ENCODE data around the gene OMA1.
"Not testable (repeated sequence)": the region's sequence is repeated elsewhere in the genome, so short reads cannot be mapped to it uniquely, and the experiment has no call there.

The OMA1 gene

DNA sequence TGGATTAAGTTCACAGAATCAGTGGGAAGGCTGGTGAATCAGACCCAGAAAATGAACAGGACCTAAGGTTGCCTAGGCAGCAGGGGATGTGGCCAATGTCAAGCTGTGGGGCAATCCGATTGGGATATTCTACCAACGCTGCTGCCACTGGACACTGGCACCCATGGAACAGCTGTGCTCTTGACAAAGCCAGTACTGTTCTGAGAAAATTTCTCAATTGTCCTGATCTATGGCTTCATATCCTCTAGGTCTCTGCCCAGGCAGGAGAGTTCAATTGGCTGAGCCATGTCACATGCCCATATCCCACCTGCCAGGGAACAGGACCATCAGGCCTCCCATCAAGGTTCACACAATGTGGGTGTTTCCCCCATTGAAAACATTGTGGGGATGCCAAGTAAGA, 24.3 kb upstream of the OMA1 start:
- Histone ChIP-seq H3K27ac (ENCODE audit: low read depth, low read length) (no peak overlapping the region), H3K4me1 (ENCODE audit: control insufficient read depth, insufficient read depth, low read length) (no peaks in the 10 kb centered on the region), H3K36me3 (ENCODE audit: control insufficient read depth, insufficient read depth, low read length) (no peaks in the 10 kb centered on the region), H3K4me3 (ENCODE audit: low read length) (no peak overlapping the region), H3K27me3 (ENCODE audit: control insufficient read depth, insufficient read depth, low read length) (no peaks in the 10 kb centered on the region), H3K9ac (ENCODE audit: low read length) (no peak overlapping the region)

DNA sequence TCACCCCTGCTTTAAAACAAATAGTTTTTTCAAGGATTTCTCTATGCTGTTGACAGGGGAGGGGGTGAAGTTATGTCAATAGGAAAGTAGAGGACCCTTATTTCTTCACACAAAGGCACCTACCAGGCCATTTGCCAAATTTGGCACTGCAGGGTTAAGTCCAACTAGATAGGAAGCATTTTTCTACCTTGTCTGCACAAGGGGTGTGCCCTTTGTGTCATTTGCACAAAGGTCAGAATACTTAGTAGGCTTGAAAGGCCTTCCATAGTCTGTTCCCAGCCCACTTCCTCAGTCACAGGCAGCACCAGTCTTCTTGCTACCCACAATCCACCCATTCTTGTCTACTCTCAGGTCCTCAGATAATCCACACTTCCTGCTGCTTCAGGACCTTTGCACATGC, 23.6 kb upstream of the OMA1 start:
- Histone ChIP-seq H3K9ac (ENCODE audit: low read length) (no peak overlapping the region), H3K4me3 (ENCODE audit: low read length) (no peak overlapping the region), H3K36me3 (ENCODE audit: control insufficient read depth, insufficient read depth, low read length) (no peaks in the 10 kb centered on the region), H3K4me1 (ENCODE audit: control insufficient read depth, insufficient read depth, low read length) (no peaks in the 10 kb centered on the region), H3K27me3 (ENCODE audit: control insufficient read depth, insufficient read depth, low read length) (no peaks in the 10 kb centered on the region), H3K27ac (ENCODE audit: low read depth, low read length) (no peak overlapping the region)

DNA sequence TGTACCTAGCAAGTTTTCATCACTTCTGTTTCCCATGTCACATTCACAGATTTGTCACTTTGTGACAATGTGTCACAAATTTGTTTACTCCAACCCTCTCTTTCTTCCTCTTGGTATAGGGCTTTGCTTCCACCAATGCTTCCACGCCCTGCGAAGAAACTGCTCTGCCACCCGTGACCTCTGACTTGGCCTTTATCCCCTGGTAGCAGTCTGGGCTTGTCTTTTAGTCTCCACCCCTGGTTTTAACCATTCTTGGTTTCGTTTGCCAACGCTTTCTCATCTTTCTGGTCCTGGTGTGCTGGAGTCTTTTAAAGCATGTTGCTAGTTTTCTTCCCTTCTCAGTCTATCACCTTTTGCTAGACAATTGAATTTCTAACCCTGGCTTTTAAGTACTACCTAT, 22.4 kb upstream of the OMA1 start:
- Histone ChIP-seq H3K4me1 (ENCODE audit: control insufficient read depth, insufficient read depth, low read length) (no peaks in the 10 kb centered on the region), H3K36me3 (ENCODE audit: control insufficient read depth, insufficient read depth, low read length) (no peaks in the 10 kb centered on the region), H3K9ac (ENCODE audit: low read length) (no peak overlapping the region), H3K4me3 (ENCODE audit: low read length) (no peak overlapping the region), H3K27ac (ENCODE audit: low read depth, low read length) (no peak overlapping the region), H3K27me3 (ENCODE audit: control insufficient read depth, insufficient read depth, low read length) (no peaks in the 10 kb centered on the region)

DNA sequence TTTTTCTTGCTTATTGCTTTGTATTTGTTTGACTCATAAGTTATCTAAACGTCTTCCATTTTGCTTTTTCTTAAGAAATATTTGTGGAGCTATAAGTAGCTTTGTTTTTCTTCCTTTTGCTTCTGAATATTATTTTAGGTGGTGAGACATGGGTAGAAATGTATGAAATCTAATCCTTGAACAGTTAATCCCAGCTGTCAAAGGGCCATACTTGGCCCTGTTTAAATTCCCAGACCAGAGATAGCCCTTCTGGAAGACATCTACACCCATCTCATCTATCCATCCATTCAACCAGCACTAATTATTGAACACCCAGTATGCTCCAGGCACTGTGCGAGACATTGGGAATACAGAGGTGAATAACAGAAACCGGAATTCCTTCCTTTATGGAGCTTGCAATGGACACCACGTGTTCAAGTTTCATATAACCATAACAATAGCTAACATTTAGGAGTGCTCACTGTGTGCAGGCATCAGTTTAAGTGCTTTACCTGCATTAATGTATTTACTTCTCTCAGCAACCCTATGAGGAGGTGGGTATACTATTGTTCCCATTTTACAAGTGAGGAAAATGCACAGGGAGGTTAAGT, 21.8 kb upstream of the OMA1 start:
- H3K4me3 ChIP-seq (ENCODE audit: low read length): no peak overlapping the region
- no peak overlapping the region for H3K27ac ChIP-seq (ENCODE audit: low read depth, low read length)
- no peak overlapping the region for H3K9ac ChIP-seq (ENCODE audit: low read length)
- H3K27me3 ChIP-seq (ENCODE audit: control insufficient read depth, insufficient read depth, low read length): no peaks in the 10 kb centered on the region
- no peaks in the 10 kb centered on the region for H3K4me1 ChIP-seq (ENCODE audit: control insufficient read depth, insufficient read depth, low read length)
- no peaks in the 10 kb centered on the region for H3K36me3 ChIP-seq (ENCODE audit: control insufficient read depth, insufficient read depth, low read length)

DNA sequence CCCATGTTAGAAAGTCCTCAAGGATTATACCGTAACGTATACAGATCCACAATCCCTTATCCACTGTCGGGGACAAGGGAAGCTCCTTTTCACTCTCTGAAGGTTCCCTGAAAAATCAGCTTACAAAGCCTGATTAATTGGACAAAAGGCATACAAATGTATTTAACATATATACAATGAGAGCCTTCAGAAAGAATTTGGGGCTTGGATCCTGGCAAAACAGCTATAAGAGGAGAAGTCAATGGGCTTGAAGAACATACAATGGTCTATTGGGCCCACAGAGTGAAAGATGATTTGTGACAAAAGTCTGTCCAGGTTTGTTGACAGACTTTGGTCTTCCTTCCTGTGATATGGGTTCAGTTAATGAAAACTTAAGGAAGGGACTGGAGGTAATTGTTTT, 19.8 kb upstream of the OMA1 start:
- no peaks in the 10 kb centered on the region for H3K4me1 ChIP-seq (ENCODE audit: control insufficient read depth, insufficient read depth, low read length)
- no peak overlapping the region for H3K4me3 ChIP-seq (ENCODE audit: low read length)
- no peak overlapping the region for H3K9ac ChIP-seq (ENCODE audit: low read length)
- H3K27me3 ChIP-seq (ENCODE audit: control insufficient read depth, insufficient read depth, low read length): no peaks in the 10 kb centered on the region
- no peak overlapping the region for H3K27ac ChIP-seq (ENCODE audit: low read depth, low read length)
- H3K36me3 ChIP-seq (ENCODE audit: control insufficient read depth, insufficient read depth, low read length): no peaks in the 10 kb centered on the region

DNA sequence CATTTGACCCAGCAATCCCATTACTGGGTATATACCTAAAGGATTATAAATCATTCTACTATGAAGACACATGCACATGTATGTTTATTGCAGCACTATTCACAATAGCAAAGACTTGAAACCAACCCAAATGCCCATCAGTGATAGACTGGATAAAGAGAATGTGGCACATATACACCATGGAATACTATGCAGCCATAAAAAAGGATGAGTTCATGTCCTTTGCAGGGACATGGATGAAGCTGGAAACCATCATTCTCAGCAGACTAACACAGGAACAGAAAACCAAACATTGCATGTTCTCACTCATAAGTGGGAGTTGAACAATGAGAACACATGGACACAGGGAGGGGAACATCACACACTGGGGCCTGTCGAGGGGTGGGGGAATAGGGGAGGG, 17.2 kb upstream of the OMA1 start:
- H3K36me3 ChIP-seq (ENCODE audit: control insufficient read depth, insufficient read depth, low read length); H3K4me1 ChIP-seq (ENCODE audit: control insufficient read depth, insufficient read depth, low read length); H3K4me3 ChIP-seq (ENCODE audit: low read length); H3K27me3 ChIP-seq (ENCODE audit: control insufficient read depth, insufficient read depth, low read length); H3K9ac ChIP-seq (ENCODE audit: low read length); H3K27ac ChIP-seq (ENCODE audit: low read depth, low read length): not testable (repeated sequence)

DNA sequence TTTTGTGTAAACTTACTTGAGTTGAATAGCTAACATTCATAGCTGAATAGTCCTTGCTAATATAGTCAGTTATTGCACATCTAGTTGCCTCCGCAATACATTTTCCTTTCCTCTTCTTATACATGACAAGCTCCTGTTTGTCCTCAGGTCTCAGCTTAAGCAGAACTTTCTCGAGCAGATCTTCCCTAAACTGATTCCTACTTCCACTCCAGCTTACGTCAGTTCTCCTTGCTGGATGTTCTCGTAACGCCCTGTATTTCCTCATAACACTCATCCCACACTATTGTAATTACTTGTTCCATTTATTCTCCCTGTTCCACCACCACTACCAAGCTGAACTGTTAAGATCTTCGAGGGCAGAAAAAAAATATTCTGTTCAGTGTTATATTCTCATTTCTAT, 15.1 kb upstream of the OMA1 start:
- Histone ChIP-seq H3K4me1 (ENCODE audit: control insufficient read depth, insufficient read depth, low read length) (no peaks in the 10 kb centered on the region), H3K27me3 (ENCODE audit: control insufficient read depth, insufficient read depth, low read length) (no peaks in the 10 kb centered on the region)

DNA sequence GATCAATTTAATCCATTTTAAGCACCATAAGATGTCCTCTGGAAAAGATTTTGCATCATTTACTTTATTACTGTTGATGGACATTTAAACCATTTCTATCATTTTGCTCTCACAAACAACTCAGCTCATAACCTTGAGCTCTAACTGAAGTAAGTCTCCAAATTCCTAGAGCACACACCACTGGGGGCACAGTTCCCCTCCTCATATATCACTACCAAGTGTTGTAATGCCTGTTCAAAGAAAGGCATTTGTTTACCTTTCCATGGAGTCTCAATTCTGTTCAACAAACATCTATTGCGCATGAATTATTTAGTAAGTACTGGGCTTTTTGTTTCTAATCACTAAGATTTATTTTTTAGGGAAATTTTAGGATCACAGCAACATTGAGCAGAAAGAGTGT, 8.9 kb upstream of the OMA1 start:
- H3K27me3 ChIP-seq (ENCODE audit: control insufficient read depth, insufficient read depth, low read length): no peaks in the 10 kb centered on the region
- no peak overlapping the region for H3K27ac ChIP-seq (ENCODE audit: low read depth, low read length)
- no peaks in the 10 kb centered on the region for H3K4me1 ChIP-seq (ENCODE audit: control insufficient read depth, insufficient read depth, low read length)
- no peak overlapping the region for H3K4me3 ChIP-seq (ENCODE audit: low read length)
- no peak overlapping the region for H3K9ac ChIP-seq (ENCODE audit: low read length)
- no peaks in the 10 kb centered on the region for H3K36me3 ChIP-seq (ENCODE audit: control insufficient read depth, insufficient read depth, low read length)

More for the DNA sequence above, 15.1 kb upstream of the OMA1 start:
- Histone ChIP-seq H3K27ac (ENCODE audit: low read depth, low read length) (no peak overlapping the region), H3K9ac (ENCODE audit: low read length) (no peak overlapping the region), H3K36me3 (ENCODE audit: control insufficient read depth, insufficient read depth, low read length) (no peaks in the 10 kb centered on the region), H3K4me3 (ENCODE audit: low read length) (no peak overlapping the region)

DNA sequence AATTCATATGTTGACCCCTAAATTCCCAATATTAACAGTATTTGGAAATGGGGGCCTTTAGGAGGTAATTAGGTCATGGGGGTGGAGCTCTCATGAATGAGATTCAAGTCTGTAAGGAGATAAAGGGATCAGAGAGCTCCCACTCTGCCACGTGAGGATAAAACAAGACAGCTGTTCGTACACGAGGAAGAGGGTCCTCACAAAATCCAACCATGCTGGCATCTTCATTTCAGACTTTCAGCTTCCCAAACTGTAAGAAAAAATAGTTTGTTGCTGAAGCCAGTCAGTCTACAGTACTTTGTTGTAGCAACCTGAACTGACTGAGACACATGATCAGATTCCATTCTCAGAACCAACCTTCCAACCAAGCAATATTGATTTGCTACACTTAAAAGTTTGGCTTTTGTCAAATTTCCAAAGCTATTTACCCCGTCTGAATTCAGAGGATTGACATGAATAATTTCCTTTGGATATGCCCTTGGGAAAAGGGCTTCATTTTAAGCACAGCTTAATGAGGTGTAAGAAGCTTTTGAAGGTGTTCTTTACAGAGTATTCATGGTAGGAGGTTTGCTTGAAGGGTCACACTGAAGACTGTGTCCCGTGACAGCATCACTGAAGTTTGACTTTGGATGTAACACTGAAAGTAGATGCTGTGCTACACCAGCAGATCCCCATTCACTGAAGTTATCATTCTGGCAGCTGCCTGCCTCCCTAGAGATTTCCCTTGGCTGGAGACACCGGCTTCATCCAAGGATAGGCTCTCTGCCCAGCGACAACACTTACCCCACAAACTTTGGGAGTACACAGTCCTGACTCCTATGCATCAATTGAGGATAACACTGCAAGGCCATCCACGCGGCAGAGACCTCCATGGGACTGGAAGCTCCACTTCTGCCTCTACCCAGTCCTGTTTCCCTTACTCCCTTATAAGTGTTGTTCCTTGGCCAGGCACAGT, 4.9 kb upstream of the OMA1 start:
- Histone ChIP-seq H3K4me3 (ENCODE audit: low read length) (no peak overlapping the region), H3K36me3 (ENCODE audit: control insufficient read depth, insufficient read depth, low read length) (no peaks in the 10 kb centered on the region), H3K27me3 (ENCODE audit: control insufficient read depth, insufficient read depth, low read length) (no peaks in the 10 kb centered on the region)

DNA sequence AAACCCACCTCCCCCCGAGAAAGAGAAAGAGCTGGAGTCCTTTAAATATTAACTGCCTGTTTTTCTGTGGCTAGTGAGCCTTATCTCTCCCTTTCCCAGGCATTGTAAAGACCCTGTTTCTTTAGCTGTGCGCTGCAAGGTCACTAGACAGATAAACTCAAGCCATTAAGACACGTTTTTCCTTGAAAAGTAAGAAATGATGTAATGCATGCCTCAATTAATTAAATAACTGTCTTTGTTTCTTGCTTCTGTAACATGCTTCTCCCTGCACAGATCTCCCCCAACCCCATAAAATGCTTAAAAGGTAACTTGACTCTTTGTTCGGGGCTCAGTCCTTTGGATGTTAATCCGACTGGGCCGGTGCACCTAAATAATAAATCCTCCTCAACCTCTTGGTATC, 2.8 kb upstream of the OMA1 start:
- H3K4me3 ChIP-seq (ENCODE audit: low read length); H3K4me1 ChIP-seq (ENCODE audit: control insufficient read depth, insufficient read depth, low read length); H3K9ac ChIP-seq (ENCODE audit: low read length); H3K27me3 ChIP-seq (ENCODE audit: control insufficient read depth, insufficient read depth, low read length); H3K27ac ChIP-seq (ENCODE audit: low read depth, low read length); H3K36me3 ChIP-seq (ENCODE audit: control insufficient read depth, insufficient read depth, low read length): not testable (repeated sequence)

More for the DNA sequence above, 4.9 kb upstream of the OMA1 start:
- H3K27ac ChIP-seq (ENCODE audit: low read depth, low read length): no peak overlapping the region
- no peaks in the 10 kb centered on the region for H3K4me1 ChIP-seq (ENCODE audit: control insufficient read depth, insufficient read depth, low read length)
- H3K9ac ChIP-seq (ENCODE audit: low read length): no peak overlapping the region

DNA sequence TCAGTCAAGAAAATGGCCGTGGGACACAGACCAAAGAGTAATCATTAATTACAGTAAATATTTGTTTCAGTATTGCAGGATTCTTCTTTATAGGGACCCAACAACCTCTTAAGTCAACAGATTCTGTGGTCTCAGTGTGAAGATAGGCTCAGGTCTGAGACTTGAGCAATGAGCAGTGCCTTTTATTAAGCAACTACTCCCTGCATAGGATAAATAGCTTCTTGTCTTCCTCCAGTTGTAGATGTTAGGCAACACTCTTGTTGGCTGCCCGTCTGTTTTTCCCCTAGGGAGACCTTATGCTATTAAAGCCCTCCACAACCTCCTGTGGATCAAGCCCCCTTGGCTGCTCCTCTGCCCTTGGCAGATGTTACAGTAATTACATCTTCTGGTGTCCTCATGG, 1.8 kb upstream of the OMA1 start:
- Histone ChIP-seq H3K4me1 (ENCODE audit: control insufficient read depth, insufficient read depth, low read length) (peaks cover 9% of the 10 kb centered on the region), H3K9ac (ENCODE audit: low read length) (no peak overlapping the region), H3K4me3 (ENCODE audit: low read length) (no peak overlapping the region)

DNA sequence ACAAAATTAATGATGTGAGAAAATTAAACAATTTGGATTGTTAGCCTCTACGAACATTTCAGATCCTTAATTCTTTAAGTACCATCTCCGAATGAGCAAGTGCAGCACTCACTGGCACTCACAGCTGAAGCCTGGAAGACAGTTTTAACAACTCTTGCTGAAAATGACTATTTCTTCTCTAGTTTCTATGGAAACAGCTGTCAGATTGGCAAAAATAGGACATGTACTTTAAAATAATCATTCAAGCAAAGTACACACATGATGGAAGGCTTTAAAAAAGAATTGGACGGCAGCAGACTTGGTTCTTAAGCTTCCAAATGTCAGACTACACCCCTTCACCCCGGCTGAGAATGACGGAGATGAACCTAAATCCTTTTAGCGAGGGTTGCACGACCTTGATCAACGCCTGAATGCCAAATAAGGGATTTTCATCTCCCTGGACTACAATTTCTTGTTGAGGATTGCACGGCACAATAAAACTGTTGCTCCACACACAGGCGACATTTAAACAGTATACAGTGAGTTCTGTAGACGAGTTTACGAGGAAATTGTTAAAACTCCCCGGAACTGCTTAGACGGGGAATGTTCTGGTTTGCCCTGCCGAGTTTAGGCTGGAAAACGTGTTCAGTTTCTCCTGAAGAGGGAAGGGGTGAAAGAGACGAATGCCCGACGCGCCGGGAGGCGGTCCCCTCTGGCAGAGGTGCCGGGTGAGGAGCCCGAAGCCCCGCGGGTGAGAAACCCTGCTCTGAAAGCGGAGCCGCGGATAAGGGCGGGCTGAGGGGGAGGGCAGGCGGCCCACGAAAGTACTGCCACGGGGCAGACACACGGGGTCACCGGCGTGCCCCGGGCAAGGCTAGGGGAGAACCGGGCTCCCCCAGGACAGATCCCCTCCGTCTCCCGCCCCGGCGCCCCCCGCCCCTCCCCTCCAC, 671 bp downstream of the OMA1 start:
- Histone ChIP-seq H3K27ac (ENCODE audit: low read depth, low read length) (peak overlapping the region; percentile 98), H3K4me1 (ENCODE audit: control insufficient read depth, insufficient read depth, low read length) (peaks cover 9% of the 10 kb centered on the region), H3K4me3 (ENCODE audit: low read length) (peak overlapping the region; percentile 83), H3K36me3 (ENCODE audit: control insufficient read depth, insufficient read depth, low read length) (no peaks in the 10 kb centered on the region), H3K9ac (ENCODE audit: low read length) (peak overlapping the region; percentile 82), H3K27me3 (ENCODE audit: control insufficient read depth, insufficient read depth, low read length) (no peaks in the 10 kb centered on the region)

More for the DNA sequence above, 1.8 kb upstream of the OMA1 start:
- no peaks in the 10 kb centered on the region for H3K36me3 ChIP-seq (ENCODE audit: control insufficient read depth, insufficient read depth, low read length)
- H3K27ac ChIP-seq (ENCODE audit: low read depth, low read length): no peak overlapping the region
- H3K27me3 ChIP-seq (ENCODE audit: control insufficient read depth, insufficient read depth, low read length): no peaks in the 10 kb centered on the region
